Measurements from ENCODE around the gene TLX2.

- TF ChIP-seq CTCF (IDR thresholded peaks at IDR 0.05; ENCODE audit: low read depth, low read length) (no peak), EZH2phosphoT487 (IDR thresholded peaks at IDR 0.05; ENCODE audit: low read depth) (no peak)
Measured at GRCh38 chr2:74525717-74526648, 11.7 kb downstream of the TLX2 start, which contains the start of gene DQX1.
